ENCODE measurements around the gene ADAMTS18.

The ADAMTS18 gene

DNA sequence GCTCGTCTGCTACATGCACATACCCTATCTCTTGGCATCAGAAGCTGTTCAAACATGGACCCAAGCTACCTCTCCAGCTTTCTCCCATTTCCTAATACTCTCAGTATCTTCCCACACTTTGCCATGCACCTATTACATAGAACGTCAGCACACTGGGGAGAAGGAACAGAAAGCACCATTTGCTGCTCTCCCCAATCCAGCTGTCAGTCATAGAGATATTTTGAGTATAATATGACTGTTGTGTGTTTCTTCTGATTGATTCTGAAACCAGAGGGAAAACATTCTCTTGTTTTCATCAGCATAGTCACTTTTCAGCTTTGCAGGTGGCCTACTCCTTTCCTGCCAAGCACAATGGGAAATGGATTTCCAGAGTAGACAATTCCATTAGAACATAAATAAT is 107.1 kb downstream of the ADAMTS18 start:
- no peak overlapping the region for H3K4me3 Mint-ChIP-seq
- no peak overlapping the region for H3K27ac Mint-ChIP-seq
- TF ChIP-seq, protein P1, sequence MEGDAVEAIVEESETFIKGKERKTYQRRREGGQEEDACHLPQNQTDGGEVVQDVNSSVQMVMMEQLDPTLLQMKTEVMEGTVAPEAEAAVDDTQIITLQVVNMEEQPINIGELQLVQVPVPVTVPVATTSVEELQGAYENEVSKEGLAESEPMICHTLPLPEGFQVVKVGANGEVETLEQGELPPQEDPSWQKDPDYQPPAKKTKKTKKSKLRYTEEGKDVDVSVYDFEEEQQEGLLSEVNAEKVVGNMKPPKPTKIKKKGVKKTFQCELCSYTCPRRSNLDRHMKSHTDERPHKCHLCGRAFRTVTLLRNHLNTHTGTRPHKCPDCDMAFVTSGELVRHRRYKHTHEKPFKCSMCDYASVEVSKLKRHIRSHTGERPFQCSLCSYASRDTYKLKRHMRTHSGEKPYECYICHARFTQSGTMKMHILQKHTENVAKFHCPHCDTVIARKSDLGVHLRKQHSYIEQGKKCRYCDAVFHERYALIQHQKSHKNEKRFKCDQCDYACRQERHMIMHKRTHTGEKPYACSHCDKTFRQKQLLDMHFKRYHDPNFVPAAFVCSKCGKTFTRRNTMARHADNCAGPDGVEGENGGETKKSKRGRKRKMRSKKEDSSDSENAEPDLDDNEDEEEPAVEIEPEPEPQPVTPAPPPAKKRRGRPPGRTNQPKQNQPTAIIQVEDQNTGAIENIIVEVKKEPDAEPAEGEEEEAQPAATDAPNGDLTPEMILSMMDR (IDR thresholded peaks at IDR 0.05; ENCODE audit: unreplicated experiment in 3 of 3): no peak
- H3K36me3 Mint-ChIP-seq (ENCODE audit: low read depth): no peaks in the 10 kb centered on the region
- H3K27me3 Mint-ChIP-seq (ENCODE audit: low read depth): no peaks in the 10 kb centered on the region
- peaks cover 23% of the 10 kb centered on the region for H3K4me1 Mint-ChIP-seq
- H3K9me3 Mint-ChIP-seq: no peaks in the 10 kb centered on the region

DNA sequence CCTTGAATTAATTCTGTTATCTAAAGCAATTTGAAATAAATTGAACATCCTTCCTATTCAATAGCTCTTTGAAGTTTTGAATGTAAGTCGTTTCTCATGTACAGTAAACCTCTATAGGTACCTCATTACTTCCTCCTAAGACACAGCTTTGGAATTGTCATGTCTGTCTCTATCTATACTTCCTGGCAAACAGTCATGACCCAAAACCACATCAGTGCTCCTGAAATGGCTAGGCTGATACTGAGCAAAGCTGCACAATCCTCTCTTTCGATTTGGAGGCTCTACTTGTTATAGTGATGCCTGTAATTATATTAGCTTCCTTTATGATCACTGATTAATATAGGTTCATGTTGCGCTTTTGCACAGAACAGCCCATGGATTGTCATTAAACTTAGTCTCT is 110.1 kb downstream of the ADAMTS18 start:
- TF ChIP-seq, protein P1 (IDR thresholded peaks at IDR 0.05; ENCODE audit: unreplicated experiment in 3 of 3): no peak
- Mint-ChIP-seq H3K4me1 (peaks cover 20% of the 10 kb centered on the region), H3K27ac (no peak overlapping the region), H3K27me3 (ENCODE audit: low read depth) (no peaks in the 10 kb centered on the region), H3K4me3 (no peak overlapping the region), H3K36me3 (ENCODE audit: low read depth) (no peaks in the 10 kb centered on the region), H3K9me3 (no peaks in the 10 kb centered on the region)

DNA sequence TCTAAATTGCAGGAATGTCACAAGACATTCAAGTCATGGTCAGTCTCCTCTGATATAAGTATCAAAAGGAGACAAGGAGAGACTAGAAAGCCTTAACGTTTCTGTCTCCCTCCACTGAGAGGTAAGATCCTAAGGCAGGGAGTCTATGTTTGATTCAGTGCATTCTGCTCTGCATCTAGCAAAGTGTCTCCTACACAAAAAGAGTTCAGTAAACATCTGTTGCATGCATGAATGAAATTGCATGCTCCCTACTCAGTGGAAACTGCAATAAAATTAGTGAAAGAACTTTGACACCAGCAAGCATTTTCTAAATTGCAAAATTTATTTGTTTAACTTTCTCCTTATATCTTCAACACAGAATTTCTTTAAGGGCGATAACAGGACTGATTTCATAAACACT is 111.1 kb downstream of the ADAMTS18 start:
- no peaks in the 10 kb centered on the region for H3K9me3 Mint-ChIP-seq

DNA sequence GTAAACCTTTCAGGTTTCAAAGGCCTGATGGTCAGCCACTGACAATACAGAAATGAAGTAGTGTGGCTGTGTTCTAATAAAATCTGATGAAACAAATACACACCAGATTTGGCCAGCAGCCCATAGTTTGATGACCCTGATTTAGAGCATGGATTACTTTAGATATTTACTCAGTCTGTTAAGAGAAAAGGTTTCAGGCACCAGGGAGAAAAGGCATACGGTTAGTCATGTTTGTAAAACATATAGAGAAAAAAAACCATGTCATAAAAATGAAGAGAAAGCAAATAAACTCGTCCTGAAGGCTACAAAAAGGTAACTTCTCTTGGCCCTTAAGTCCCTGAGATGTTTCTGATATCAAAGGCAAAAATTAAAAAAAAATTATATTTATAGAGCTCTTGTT is 112.1 kb downstream of the ADAMTS18 start:
- no peaks in the 10 kb centered on the region for H3K9me3 Mint-ChIP-seq
- H3K27ac Mint-ChIP-seq: no peak overlapping the region
- H3K36me3 Mint-ChIP-seq (ENCODE audit: low read depth): no peaks in the 10 kb centered on the region
- no peaks in the 10 kb centered on the region for H3K27me3 Mint-ChIP-seq (ENCODE audit: low read depth)
- H3K4me3 Mint-ChIP-seq: no peak overlapping the region
- peaks cover 15% of the 10 kb centered on the region for H3K4me1 Mint-ChIP-seq
- TF ChIP-seq, protein P1 (IDR thresholded peaks at IDR 0.05; ENCODE audit: unreplicated experiment in 3 of 3): no peak

More for the DNA sequence above, 111.1 kb downstream of the ADAMTS18 start:
- Mint-ChIP-seq H3K4me3 (no peak overlapping the region), H3K4me1 (peaks cover 20% of the 10 kb centered on the region), H3K27ac (no peak overlapping the region), H3K27me3 (ENCODE audit: low read depth) (no peaks in the 10 kb centered on the region), H3K36me3 (ENCODE audit: low read depth) (no peaks in the 10 kb centered on the region)
- TF ChIP-seq, protein P1 (IDR thresholded peaks at IDR 0.05; ENCODE audit: unreplicated experiment in 3 of 3): no peak

DNA sequence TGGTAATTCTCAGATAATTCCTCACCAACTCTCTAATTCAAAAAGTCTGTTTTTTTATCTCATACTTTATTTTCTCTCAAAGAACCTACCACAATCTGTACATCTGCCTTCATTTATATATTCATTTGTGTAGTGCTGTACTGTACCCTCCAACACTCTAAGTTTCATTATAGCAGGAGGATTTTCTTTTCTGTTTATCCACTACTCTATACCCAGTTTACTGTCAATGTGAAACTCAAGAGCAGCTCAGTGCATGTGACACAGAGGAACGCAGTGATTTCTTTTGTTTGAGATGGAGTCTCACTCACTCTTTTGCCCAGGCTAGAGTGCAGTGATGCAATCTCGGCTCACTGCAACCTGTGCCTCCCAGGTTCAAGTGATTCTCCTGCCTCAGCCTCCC is 117.8 kb downstream of the ADAMTS18 start:
- H3K36me3 Mint-ChIP-seq (ENCODE audit: low read depth): no peaks in the 10 kb centered on the region
- H3K4me3 Mint-ChIP-seq: no peak overlapping the region
- no peaks in the 10 kb centered on the region for H3K27me3 Mint-ChIP-seq (ENCODE audit: low read depth)
- H3K4me1 Mint-ChIP-seq: no peaks in the 10 kb centered on the region
- no peaks in the 10 kb centered on the region for H3K9me3 Mint-ChIP-seq
- no peak overlapping the region for H3K27ac Mint-ChIP-seq
- TF ChIP-seq, protein P1 (IDR thresholded peaks at IDR 0.05; ENCODE audit: unreplicated experiment in 3 of 3): no peak

DNA sequence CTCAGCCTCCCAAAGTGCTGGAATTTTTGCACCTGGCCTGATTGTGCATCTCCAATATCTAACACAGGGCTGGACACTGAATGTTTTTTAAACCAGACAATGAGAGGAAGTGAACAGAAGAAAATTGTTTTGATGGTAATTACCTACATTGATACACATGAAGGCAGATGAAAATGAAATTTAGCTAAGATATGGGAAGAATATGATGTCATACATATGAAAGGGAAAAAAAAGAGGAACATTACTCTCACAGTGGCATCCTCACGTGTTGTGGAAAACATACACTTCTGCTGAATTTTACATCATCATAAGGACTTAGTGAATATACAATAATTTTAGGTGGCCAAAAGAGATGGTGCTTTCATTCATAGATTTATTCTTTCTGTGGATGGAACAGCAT is 124.0 kb downstream of the ADAMTS18 start:
- TF ChIP-seq, protein P1 (IDR thresholded peaks at IDR 0.05; ENCODE audit: unreplicated experiment in 3 of 3): no peak

More for the DNA sequence above, 124.0 kb downstream of the ADAMTS18 start:
- Mint-ChIP-seq H3K4me3 (no peak overlapping the region), H3K9me3 (no peaks in the 10 kb centered on the region), H3K36me3 (ENCODE audit: low read depth) (no peaks in the 10 kb centered on the region), H3K27ac (no peak overlapping the region), H3K4me1 (no peaks in the 10 kb centered on the region), H3K27me3 (ENCODE audit: low read depth) (no peaks in the 10 kb centered on the region)
